Stomach (tissue), 4 donors: ENCODE measurements around the gene RWDD4.

Experiments
- POLR2AphosphoS5 ChIP-seq, 3 donors: sonication (generic); formaldehyde crosslinking; IDR thresholded peaks; one replicate each; pipeline ENCODE4 v1.6.1; 2016; ENCODE audit warnings: antibody characterized with exemption in 3 of 3
- TF ChIP-seq, protein P1 (sequence below), 7 experiments: fragments of 450-650 bp in 4 of 7; fragments of 200-600 bp in 3 of 7; sonication (generic) in 3 of 7; IDR thresholded peaks; one replicate each; pipeline ENCODE4 v1.5.1; 2016 to 2019; ENCODE audit warnings: antibody characterized with exemption in 7 of 7, control low read depth in 2 of 7, mild to moderate bottlenecking in 1 of 7

DNA sequence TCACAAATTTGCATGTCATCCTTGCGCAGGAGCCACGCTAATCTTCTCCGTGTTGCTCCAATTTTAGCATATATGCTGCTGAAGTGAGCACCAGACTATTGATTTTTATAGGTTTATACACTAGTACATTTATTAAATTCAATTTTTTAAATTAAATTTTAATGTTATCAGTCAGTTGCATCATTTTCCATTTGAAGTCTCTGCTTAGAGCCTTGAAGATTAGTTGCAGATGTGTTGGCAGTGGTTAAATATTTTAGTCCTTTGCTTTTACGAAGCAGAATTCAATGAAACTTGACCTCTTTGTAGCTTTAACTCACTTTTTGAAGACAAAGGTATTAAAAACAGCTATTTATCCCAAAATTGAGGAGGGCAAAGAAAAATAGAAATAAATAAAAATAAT is 16.6 kb upstream of the RWDD4 start:
- TF ChIP-seq, protein P1, sequence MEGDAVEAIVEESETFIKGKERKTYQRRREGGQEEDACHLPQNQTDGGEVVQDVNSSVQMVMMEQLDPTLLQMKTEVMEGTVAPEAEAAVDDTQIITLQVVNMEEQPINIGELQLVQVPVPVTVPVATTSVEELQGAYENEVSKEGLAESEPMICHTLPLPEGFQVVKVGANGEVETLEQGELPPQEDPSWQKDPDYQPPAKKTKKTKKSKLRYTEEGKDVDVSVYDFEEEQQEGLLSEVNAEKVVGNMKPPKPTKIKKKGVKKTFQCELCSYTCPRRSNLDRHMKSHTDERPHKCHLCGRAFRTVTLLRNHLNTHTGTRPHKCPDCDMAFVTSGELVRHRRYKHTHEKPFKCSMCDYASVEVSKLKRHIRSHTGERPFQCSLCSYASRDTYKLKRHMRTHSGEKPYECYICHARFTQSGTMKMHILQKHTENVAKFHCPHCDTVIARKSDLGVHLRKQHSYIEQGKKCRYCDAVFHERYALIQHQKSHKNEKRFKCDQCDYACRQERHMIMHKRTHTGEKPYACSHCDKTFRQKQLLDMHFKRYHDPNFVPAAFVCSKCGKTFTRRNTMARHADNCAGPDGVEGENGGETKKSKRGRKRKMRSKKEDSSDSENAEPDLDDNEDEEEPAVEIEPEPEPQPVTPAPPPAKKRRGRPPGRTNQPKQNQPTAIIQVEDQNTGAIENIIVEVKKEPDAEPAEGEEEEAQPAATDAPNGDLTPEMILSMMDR (IDR thresholded peaks at IDR 0.05) = no peak
- TF ChIP-seq POLR2AphosphoS5 (IDR thresholded peaks at IDR 0.05) = no peak
